Mucosa of descending colon (tissue), 3 donors: ENCODE measurements around the gene KIF15. TPM values are rescaled to one million over a fixed set of nuclear protein-coding genes. Genes with fewer than 3 reads are reported as not detected.

Experiments
- ATAC-seq: fragments of 200-7000 bp; cut with Tn5 transposase; one replicate; pipeline ENCODE4 v1.9.1; 2020; ENCODE audit warnings: mild to moderate bottlenecking, moderate library complexity
- DNase-seq, 3 donors: peaks; one replicate each; pipeline ENCODE4 v3.0.0-alpha.2; 2020
- H3K36me3 ChIP-seq: fragments of 200-600 bp; one replicate; pipeline ENCODE4 v1.8.0; 2021; ENCODE audit warnings: low read depth, mild to moderate bottlenecking
- H3K4me1 ChIP-seq: fragments of 200-600 bp; one replicate; pipeline ENCODE4 v1.8.0; 2021; ENCODE audit warnings: low read depth, mild to moderate bottlenecking
- H3K4me3 ChIP-seq: fragments of 200-600 bp; one replicate; pipeline ENCODE4 v1.8.0; 2021; ENCODE audit warnings: mild to moderate bottlenecking
- H3K9me3 ChIP-seq: fragments of 200-600 bp; one replicate; pipeline ENCODE4 v1.8.0; 2021; ENCODE audit warnings: mild to moderate bottlenecking
- intact Hi-C, 2 donors: fragments of 100-400 bp; cut with DNase I in 1 of 2; cut with micrococcal nuclease in 1 of 2; formaldehyde crosslinking; loops; one replicate each; pipeline versions ENCODE4 v1.11.0 to v1.11.1; 2022; cut with DNase I, micrococcal nuclease
- total RNA-seq, 3 donors: library from RNA; stranded (reverse); fragmentation: NEBNext Ultra II Directional in 2 of 3; extraction: Animal tissue kit (Norgen Biotek cat#: 25700) in 2 of 3; gene quantifications; one replicate each; pipeline versions ENCODE4 v1.2.1 to v1.2.4, GENCODE V29; 2021 to 2023
- TF ChIP-seq, protein P1 (sequence below): fragments of 200-600 bp; IDR thresholded peaks from one replicate; pipeline ENCODE4 v1.8.0; 2022; ENCODE audit warnings: antibody characterized with exemption, mild to moderate bottlenecking
- donor health status: DM: no; HTN: no; CAD: no; lungs with moderate emphysema.
- donor health status: DM: no; HTN: no; CAD: no.
- donor health status: DM: no; HTN: yes; CAD: no.

The KIF15 gene
- total RNA-seq, 3 donors from 2014 or later = 1.6 to 7.6 (median 2.4) TPM

DNA sequence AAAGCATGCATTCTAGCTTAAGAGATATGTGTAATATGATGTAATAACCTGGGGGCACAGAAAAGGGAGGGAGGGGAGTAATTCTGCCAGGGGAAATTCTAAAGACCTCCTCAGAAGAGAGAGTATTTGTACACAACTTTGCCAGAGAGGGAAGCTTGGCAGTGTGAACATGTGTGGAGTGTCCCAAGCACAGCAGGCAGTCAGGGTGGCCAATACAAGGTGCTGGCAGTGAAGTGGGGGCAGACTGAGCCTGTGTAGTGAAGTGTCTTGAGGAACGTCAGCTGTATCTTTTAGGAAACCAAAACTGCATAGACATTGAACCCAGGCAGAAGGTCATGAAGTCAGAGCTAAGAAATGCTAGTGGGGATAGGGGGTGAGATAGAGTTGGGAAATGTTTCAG lies 70.4 kb downstream of the KIF15 start:
- no peaks in the 10 kb centered on the region for H3K4me1 ChIP-seq
- H3K36me3 ChIP-seq = no peaks in the 10 kb centered on the region
- no peak for DNase-seq
- intact Hi-C loops = no loop called here
- no peak overlapping the region for H3K4me3 ChIP-seq
- ATAC-seq = no peak
- TF ChIP-seq, protein P1, sequence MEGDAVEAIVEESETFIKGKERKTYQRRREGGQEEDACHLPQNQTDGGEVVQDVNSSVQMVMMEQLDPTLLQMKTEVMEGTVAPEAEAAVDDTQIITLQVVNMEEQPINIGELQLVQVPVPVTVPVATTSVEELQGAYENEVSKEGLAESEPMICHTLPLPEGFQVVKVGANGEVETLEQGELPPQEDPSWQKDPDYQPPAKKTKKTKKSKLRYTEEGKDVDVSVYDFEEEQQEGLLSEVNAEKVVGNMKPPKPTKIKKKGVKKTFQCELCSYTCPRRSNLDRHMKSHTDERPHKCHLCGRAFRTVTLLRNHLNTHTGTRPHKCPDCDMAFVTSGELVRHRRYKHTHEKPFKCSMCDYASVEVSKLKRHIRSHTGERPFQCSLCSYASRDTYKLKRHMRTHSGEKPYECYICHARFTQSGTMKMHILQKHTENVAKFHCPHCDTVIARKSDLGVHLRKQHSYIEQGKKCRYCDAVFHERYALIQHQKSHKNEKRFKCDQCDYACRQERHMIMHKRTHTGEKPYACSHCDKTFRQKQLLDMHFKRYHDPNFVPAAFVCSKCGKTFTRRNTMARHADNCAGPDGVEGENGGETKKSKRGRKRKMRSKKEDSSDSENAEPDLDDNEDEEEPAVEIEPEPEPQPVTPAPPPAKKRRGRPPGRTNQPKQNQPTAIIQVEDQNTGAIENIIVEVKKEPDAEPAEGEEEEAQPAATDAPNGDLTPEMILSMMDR = no peak
- peaks cover 9% of the 10 kb centered on the region for H3K9me3 ChIP-seq

DNA sequence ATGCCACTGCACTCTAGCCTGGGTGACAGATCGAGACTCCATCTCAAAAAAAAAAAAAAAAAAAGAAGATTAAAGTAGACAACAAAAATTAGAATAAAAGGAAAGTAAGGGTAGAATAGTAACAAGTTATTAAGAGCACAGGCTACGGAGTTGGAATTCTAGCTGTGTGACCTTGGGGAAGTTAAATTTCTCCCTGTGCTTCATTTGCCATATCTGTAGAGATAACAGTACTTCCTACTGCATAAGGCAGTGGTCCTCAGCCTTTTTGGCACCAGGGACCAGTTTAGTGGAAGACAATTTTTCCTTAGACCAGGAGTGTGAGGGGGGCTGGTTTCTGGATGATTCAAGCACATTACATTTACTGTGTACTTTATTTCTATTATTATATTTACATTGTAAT lies 71.4 kb downstream of the KIF15 start:
- DNase-seq (no peak), ATAC-seq (no peak)
- H3K36me3 ChIP-seq = no peaks in the 10 kb centered on the region
- intact Hi-C loops = no loop called here
- no peak overlapping the region for H3K4me3 ChIP-seq
- H3K9me3 ChIP-seq = peaks cover 12% of the 10 kb centered on the region
- H3K4me1 ChIP-seq = no peaks in the 10 kb centered on the region
- TF ChIP-seq, protein P1 = no peak

DNA sequence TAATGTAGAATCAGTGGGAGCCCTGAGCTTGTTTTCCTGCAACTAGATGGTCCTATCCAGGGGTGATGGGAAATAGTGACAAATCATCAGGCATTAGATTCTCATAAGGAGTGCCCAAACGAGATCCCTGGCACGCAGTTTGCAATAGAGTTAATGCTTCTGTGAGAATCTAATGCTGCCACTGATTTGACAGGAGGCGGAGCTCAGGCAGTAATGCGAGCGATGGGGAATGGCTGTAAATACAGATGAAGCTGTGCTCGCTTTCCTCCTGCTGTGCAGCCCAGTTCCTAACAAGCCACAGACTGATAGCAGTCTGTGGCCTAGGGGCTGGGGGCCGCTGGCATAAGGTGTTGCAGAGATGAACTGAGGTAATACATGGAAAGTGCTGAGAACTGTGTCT lies 71.8 kb downstream of the KIF15 start:
- Histone ChIP-seq H3K9me3 (peaks cover 12% of the 10 kb centered on the region), H3K4me3 (no peak overlapping the region), H3K36me3 (no peaks in the 10 kb centered on the region), H3K4me1 (no peaks in the 10 kb centered on the region)
- DNase-seq (no peak), ATAC-seq (no peak)
- TF ChIP-seq, protein P1 = no peak
- intact Hi-C loops = no loop called here

DNA sequence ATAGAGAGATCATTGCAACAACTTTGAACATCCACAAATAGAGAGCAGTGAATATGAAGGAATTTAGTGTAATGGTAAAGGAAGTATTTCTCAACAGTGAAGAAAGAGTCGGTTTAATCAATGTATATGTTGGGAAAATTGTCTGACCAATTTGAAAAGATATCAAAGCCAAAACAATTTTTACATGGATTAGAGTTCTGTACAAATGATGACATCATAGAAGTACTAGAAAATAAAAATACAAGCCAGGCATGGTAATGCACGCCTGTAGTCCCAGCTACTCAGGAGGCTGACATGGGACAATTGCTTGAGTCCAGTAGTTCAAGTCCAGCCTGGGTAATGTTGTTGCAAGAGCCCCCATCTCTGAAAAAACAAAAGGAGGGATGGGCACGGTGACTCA lies 74.1 kb downstream of the KIF15 start:
- no peak for DNase-seq
- TF ChIP-seq, protein P1 = no peak
- intact Hi-C loops = no loop called here
- no peak for ATAC-seq
- no peak overlapping the region for H3K4me3 ChIP-seq
- no peaks in the 10 kb centered on the region for H3K36me3 ChIP-seq
- H3K9me3 ChIP-seq = peaks cover 12% of the 10 kb centered on the region
- no peaks in the 10 kb centered on the region for H3K4me1 ChIP-seq

DNA sequence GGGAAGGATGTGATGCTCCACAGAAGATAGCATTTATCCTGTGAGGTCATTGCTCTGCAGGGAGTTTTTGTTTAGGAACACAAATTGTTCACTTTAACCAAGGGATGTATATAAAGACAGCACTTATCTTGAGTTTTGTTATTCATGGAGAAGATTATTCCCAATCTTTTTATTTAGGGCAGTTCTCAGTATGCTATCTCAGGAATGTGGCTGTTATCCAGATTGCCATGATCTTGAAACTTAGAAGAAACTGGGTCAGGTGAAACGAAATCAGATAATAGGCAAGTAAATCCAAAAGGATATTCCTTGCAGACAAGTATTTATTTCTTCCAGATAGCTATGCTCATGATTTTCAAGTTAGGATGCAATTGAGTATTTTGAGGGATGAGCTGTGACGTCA lies 80.8 kb downstream of the KIF15 start:
- TF ChIP-seq, protein P1 = no peak
- H3K4me1 ChIP-seq = no peaks in the 10 kb centered on the region
- ATAC-seq (no peak), DNase-seq (no peak)
- H3K9me3 ChIP-seq = peaks cover under 1% of the 10 kb centered on the region
- no peak overlapping the region for H3K4me3 ChIP-seq
- no peaks in the 10 kb centered on the region for H3K36me3 ChIP-seq
- intact Hi-C loops = no loop called here
